BE2C (cell line): ENCODE measurements around the gene RUFY4.
"Not testable (repeated sequence)": the region's sequence is repeated elsewhere in the genome, so short reads cannot be mapped to it uniquely, and the experiment has no call there.

Experiments used
- DNase-seq: peaks from one replicate; pipeline ENCODE4 v3.0.0-alpha.2; 2020
- H3K27me3 ChIP-seq: fragments of 250-450 bp; sonication (Bioruptor Pico); 2 replicates; pipeline ENCODE4 v1.5.1; 2020; ENCODE audit warnings: mild to moderate bottlenecking
- H3K36me3 ChIP-seq: fragments of 250-450 bp; sonication (Bioruptor Pico); 2 replicates; pipeline ENCODE4 v1.5.1; 2020; ENCODE audit warnings: mild to moderate bottlenecking
- H3K4me1 ChIP-seq: fragments of 250-450 bp; sonication (Bioruptor Pico); 2 replicates; pipeline ENCODE4 v1.5.1; 2020
- H3K4me3 ChIP-seq: 2 replicates; pipeline ENCODE4 v1.5.1; 2011; ENCODE audit warnings: low read depth, low read length
- H3K9me3 ChIP-seq: fragments of 250-450 bp; sonication (Bioruptor Pico); 2 replicates; pipeline ENCODE4 v1.5.1; 2020
- TF ChIP-seq, protein P1 (sequence below): IDR thresholded peaks from 2 replicates; pipeline ENCODE4 v1.5.1; 2012; ENCODE audit warnings: mild to moderate bottlenecking, low read depth, low read length

Gene RUFY4

GRCh38 chr2:218095853-218096252 is 26.8 kb downstream of the RUFY4 start:
- H3K9me3 ChIP-seq = no peaks in the 10 kb centered on the region
- H3K27me3 ChIP-seq = peaks cover 15% of the 10 kb centered on the region
- no peak for DNase-seq
- H3K4me1 ChIP-seq = no peaks in the 10 kb centered on the region
- no peaks in the 10 kb centered on the region for H3K36me3 ChIP-seq
- TF ChIP-seq, protein P1, sequence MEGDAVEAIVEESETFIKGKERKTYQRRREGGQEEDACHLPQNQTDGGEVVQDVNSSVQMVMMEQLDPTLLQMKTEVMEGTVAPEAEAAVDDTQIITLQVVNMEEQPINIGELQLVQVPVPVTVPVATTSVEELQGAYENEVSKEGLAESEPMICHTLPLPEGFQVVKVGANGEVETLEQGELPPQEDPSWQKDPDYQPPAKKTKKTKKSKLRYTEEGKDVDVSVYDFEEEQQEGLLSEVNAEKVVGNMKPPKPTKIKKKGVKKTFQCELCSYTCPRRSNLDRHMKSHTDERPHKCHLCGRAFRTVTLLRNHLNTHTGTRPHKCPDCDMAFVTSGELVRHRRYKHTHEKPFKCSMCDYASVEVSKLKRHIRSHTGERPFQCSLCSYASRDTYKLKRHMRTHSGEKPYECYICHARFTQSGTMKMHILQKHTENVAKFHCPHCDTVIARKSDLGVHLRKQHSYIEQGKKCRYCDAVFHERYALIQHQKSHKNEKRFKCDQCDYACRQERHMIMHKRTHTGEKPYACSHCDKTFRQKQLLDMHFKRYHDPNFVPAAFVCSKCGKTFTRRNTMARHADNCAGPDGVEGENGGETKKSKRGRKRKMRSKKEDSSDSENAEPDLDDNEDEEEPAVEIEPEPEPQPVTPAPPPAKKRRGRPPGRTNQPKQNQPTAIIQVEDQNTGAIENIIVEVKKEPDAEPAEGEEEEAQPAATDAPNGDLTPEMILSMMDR = no peak
- no peak overlapping the region for H3K4me3 ChIP-seq

- Histone ChIP-seq H3K4me3 (no peak overlapping the region), H3K4me1 (no peaks in the 10 kb centered on the region), H3K36me3 (no peaks in the 10 kb centered on the region), H3K27me3 (peaks cover 23% of the 10 kb centered on the region), H3K9me3 (no peaks in the 10 kb centered on the region)
- TF ChIP-seq, protein P1 = no peak
- no peak for DNase-seq
Measured at GRCh38 chr2:218097975-218098374, 28.9 kb downstream of the RUFY4 start.

DNA sequence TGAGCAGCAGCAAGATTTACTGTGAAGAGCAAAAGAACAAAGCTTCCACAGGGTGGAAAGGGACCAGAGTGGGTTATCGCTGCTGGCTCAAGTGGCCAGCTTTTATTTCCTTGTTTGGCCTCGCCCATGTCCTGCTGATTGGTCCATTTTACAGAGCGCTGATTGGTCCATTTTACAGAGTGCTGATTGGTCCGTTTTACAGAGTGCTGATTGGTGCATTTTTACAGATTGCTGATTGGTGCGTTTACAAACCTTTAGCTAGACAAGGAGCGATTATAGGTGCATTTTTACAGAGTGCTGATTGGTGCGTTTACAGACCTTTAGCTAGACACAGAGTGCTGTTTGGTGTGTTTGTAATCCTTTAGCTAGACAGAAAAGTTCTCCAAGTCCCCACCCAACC is 39.8 kb downstream of the RUFY4 start:
- H3K36me3 ChIP-seq, H3K27me3 ChIP-seq, H3K9me3 ChIP-seq, H3K4me1 ChIP-seq, DNase-seq, H3K4me3 ChIP-seq: not testable (repeated sequence)

DNA sequence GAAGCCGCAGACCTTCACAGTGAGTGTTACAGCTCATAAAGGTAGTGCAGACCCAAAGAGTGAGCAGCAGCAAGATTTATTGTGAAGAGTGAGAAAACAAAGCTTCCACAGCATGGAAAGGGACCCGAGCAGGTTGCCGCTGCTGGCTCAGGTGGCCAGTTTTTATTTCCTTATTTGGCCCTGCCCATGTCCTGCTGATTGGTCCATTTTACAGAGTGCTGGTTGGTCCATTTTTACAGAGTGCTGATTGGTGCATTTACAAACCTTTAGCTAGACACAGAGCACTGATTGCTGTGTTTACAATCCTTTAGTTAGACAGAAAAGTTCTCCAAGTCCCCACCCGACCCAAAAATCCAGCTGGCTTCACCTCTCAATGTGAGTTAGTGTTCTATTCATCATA is 52.7 kb downstream of the RUFY4 start:
- H3K36me3 ChIP-seq, H3K9me3 ChIP-seq, H3K4me3 ChIP-seq, H3K27me3 ChIP-seq, DNase-seq, H3K4me1 ChIP-seq: not testable (repeated sequence)

DNA sequence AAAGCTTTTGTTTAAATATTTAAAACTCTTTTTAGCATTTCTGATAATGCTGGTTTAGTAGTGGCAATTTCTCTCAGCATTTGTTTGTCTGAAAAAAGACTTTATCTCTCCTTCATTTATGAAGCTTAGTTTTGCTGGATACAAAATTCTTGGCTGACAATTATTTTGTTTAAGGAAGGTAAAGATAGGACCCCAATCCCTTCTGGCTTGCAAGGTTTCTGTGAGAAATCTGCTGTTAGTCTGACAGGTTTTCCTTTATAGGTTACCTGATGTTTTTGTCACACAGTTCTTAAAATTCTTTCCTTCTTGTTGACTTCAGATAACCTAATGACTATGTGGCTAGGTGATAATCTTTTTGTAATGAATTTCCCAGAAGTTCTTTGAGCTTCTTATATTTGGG is 53.2 kb downstream of the RUFY4 start:
- H3K4me1 ChIP-seq, H3K9me3 ChIP-seq, H3K27me3 ChIP-seq, H3K4me3 ChIP-seq, DNase-seq, H3K36me3 ChIP-seq: not testable (repeated sequence)

- Histone ChIP-seq H3K4me3 (no peak overlapping the region), H3K36me3 (no peaks in the 10 kb centered on the region), H3K4me1 (no peaks in the 10 kb centered on the region), H3K9me3 (0 out of 2 replicates have a peak, but pooled peaks cover 5% of the 10 kb centered on the region), H3K27me3 (no peaks in the 10 kb centered on the region; the same call in none of the 2 replicates)
- DNase-seq = no peak
- TF ChIP-seq, protein P1 = no peak
Measured at GRCh38 chr2:218123986-218124385, 54.9 kb downstream of the RUFY4 start.

- Histone ChIP-seq H3K9me3 (0 out of 2 replicates have a peak, but pooled peaks cover 5% of the 10 kb centered on the region), H3K4me1 (no peaks in the 10 kb centered on the region), H3K4me3 (no peak overlapping the region), H3K36me3 (no peaks in the 10 kb centered on the region), H3K27me3 (no peaks in the 10 kb centered on the region; the same call in none of the 2 replicates)
- TF ChIP-seq, protein P1 = no peak
- no peak for DNase-seq
Measured at GRCh38 chr2:218125095-218125494, 56.0 kb downstream of the RUFY4 start.

- no peaks in the 10 kb centered on the region; the same call in none of the 2 replicates for H3K27me3 ChIP-seq
- H3K4me3 ChIP-seq = no peak within 1 kb of the TSS
- H3K4me1 ChIP-seq = no peaks in the 10 kb centered on the region
- no peak for DNase-seq
- H3K36me3 ChIP-seq = no peaks in the 10 kb centered on the region
- TF ChIP-seq, protein P1 = no peak
- H3K9me3 ChIP-seq = 0 out of 2 replicates have a peak, but pooled peaks cover 5% of the 10 kb centered on the region
Measured at GRCh38 chr2:218125626-218126080, 56.6 kb downstream of the RUFY4 start, which contains the start of gene CXCR2. Gene CXCR2, plus strand, starts transcription at chr2:218126028. Its CDS starts 8,774 bp downstream, at chr2:218134802.
